Epithelial cell of esophagus (primary cell): ENCODE measurements around the gene MDK.

Experiments
- DNase-seq: peaks from one replicate; pipeline ENCODE4 v3.0.0; 2010; ENCODE audit warnings: low read depth
- H3K4me3 ChIP-seq: 2 replicates; pipeline ENCODE4 v1.5.1; 2011; ENCODE audit warnings: mild to moderate bottlenecking, low read length, control low read depth
- CTCF ChIP-seq: IDR thresholded peaks from 2 replicates; pipeline ENCODE4 v1.5.1; 2011; ENCODE audit warnings: low read depth, mild to moderate bottlenecking, low read length, control low read depth, inconsistent platforms; ENCODE audit not compliant: insufficient read depth; ENCODE audit errors: missing control alignments

The MDK gene

DNA sequence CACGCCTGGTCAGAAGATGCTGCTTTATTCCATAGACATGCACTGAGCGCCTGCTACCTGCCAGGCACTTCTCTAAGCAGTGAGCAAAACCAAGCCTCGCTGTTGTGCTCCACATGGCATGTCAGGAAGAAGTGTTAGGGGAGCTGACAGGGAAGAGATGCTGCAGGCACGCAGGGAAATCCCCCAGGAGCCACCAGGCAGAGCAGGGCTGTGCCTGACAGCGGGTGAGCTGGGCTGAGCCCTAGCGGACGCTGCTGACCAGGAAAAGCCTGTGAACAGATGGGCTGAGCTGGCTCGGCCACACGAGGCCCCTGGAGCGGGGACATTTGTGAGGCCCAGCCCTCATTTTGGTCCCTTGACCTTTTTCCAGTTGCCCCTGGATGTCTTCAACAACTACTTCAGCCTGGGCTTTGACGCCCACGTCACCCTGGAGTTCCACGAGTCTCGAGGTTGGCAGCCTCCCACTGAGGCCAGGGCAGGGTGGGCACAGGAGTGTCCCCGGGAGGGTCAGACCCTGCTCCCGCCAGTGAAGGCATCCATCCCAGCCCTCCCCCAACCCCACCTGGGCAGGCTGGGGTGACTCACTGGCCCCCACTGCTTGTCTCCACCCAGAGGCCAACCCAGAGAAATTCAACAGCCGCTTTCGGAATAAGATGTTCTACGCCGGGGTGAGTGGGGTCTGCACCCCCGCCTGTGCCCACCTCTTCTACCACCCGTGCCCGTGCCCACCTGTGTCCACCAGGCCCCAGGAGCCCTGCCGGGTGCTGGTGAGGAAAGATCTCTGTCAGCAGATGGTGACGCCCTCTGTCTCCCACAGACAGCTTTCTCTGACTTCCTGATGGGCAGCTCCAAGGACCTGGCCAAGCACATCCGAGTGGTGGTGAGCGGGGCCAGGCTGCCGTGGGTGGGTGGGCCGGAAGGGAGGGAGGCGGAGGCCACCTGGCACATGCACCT, 7.4 kb upstream of the MDK start:
- no peak overlapping the region for H3K4me3 ChIP-seq
- TF ChIP-seq CTCF = no peak
- DNase-seq = no peak

DNA sequence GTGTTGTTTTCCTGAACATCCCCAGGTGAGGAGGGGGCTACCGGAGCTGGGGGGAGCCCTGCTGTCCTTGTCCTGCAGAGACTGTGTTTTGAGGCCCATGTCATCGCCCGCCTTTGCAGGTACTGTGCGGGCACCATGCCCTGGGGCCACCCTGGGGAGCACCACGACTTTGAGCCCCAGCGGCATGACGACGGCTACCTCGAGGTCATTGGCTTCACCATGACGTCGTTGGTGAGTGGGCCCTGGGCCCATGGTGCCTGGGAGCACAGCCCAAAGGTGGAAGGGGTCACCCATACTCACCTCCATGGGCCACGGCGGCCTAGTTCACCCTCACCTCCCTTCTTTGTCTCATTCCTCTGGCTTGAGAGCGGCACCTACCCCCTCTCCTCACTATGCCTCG, 6.7 kb upstream of the MDK start:
- no peak overlapping the region for H3K4me3 ChIP-seq
- DNase-seq = no peak
- no peak for TF ChIP-seq CTCF

GRCh38 chr11:46375392-46376101, 5.9 kb upstream of the MDK start:
- H3K4me3 ChIP-seq = no peak overlapping the region
- TF ChIP-seq CTCF = no peak
- no peak for DNase-seq

GRCh38 chr11:46376258-46377050, 5.0 kb upstream of the MDK start:
- no peak for DNase-seq
- no peak overlapping the region for H3K4me3 ChIP-seq
- no peak for TF ChIP-seq CTCF

DNA sequence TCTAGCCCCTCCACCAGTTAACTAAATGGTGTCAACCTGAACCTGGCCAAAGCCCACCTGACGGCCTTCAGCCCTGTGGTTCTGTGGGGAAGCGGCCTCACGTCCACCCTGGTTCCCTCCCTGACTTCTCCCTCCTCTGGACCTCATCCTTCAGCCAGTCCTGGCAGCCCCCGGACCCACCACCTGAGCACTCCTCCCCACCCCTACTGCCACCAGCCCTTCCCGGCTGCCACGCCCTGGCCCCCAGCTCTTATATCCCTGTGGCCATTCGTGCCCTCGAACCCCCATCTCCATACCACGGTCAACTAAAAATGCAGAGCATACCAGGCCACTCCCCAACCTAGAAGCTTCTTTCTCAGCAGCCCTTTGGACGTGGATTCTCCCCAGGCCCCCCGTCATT, 4.2 kb upstream of the MDK start:
- H3K4me3 ChIP-seq = no peak overlapping the region
- no peak for TF ChIP-seq CTCF
- DNase-seq = no peak

GRCh38 chr11:46377831-46378230, 3.6 kb upstream of the MDK start:
- no peak for TF ChIP-seq CTCF
- DNase-seq = no peak
- no peak overlapping the region for H3K4me3 ChIP-seq
